ACHN (cell line): ENCODE results near the gene AMIGO1.

ENCODE experiments used
- DNase-seq: peaks from one replicate; pipeline ENCODE4 v3.0.0-alpha.2; 2015
- in situ Hi-C: cut with HindIII; loops from 2 replicates; pipeline ENCODE4 v1.10.0; 2017; ENCODE audit warnings: low sequenced_read_pairs, low pct_ligation_motif_present, low pct_unique_long_range_greater_than_20kb

The AMIGO1 gene

GRCh38 chr1:109472779-109473178 lies 36.7 kb downstream of the AMIGO1 start:
- in situ Hi-C loops = no loop called here

GRCh38 chr1:109470245-109470644 lies 39.3 kb downstream of the AMIGO1 start:
- in situ Hi-C loops = no loop called here
- DNase-seq = no peak

More at GRCh38 chr1:109472779-109473178, 36.7 kb downstream of the AMIGO1 start:
- DNase-seq = no peak

- in situ Hi-C loops = no loop called here
- DNase-seq = no peak
These were observed 40.6 kb downstream of the AMIGO1 start for GRCh38 chr1:109468903-109469302.

- DNase-seq = no peak
- in situ Hi-C loops = no loop called here
These were observed 41.5 kb downstream of the AMIGO1 start for GRCh38 chr1:109468061-109468460.

- in situ Hi-C loops = no loop called here
These were observed 42.2 kb downstream of the AMIGO1 start for GRCh38 chr1:109467301-109467777.

GRCh38 chr1:109466452-109467300 lies 42.9 kb downstream of the AMIGO1 start, which contains the start of gene SYPL2:
SYPL2 (plus strand) TSS chr1:109466546; CDS start chr1:109466844, 298 bp downstream.
- in situ Hi-C loops = no loop called here
- no peak for DNase-seq

More at GRCh38 chr1:109467301-109467777, 42.2 kb downstream of the AMIGO1 start:
- DNase-seq = no peak

- in situ Hi-C loops = no loop called here
- no peak for DNase-seq
These were observed 43.4 kb downstream of the AMIGO1 start for GRCh38 chr1:109466125-109466451.

- in situ Hi-C loops = no loop called here
- no peak for DNase-seq
These were observed 51.7 kb downstream of the AMIGO1 start for GRCh38 chr1:109457819-109458218.

- in situ Hi-C loops = no loop called here
- DNase-seq = no peak
These were observed 54.9 kb downstream of the AMIGO1 start for GRCh38 chr1:109454497-109455133.
